GM21717 (cell line): ENCODE measurements around the gene DOCK3.

Experiments used
- ATAC-seq: cut with Tn5 transposase; IDR thresholded peaks from one replicate; pipeline ENCODE4 v1.9.1; 2021; ENCODE audit warnings: mild to moderate bottlenecking, moderate library complexity; ENCODE audit not compliant: unreplicated experiment

Gene DOCK3

GRCh38 chr3:51393134-51393495 lies 718.4 kb downstream of the DOCK3 start:
- no peak for ATAC-seq

GRCh38 chr3:51393564-51393963 lies 718.8 kb downstream of the DOCK3 start:
- ATAC-seq: no peak

GRCh38 chr3:51394541-51394940 lies 719.8 kb downstream of the DOCK3 start:
- no peak for ATAC-seq

GRCh38 chr3:51395493-51396213 lies 720.9 kb downstream of the DOCK3 start:
- no peak for ATAC-seq

- ATAC-seq: no peak
Measured at GRCh38 chr3:51396401-51396800, 721.7 kb downstream of the DOCK3 start.

GRCh38 chr3:51397392-51397791 lies 722.7 kb downstream of the DOCK3 start:
- no peak for ATAC-seq

- no peak for ATAC-seq
Measured at GRCh38 chr3:51398595-51399310, 724.0 kb downstream of the DOCK3 start.

- no peak for ATAC-seq
Measured at GRCh38 chr3:51400166-51400565, 725.4 kb downstream of the DOCK3 start.

GRCh38 chr3:51401735-51402134 lies 727.0 kb downstream of the DOCK3 start:
- no peak for ATAC-seq

GRCh38 chr3:51403675-51404074 lies 728.9 kb downstream of the DOCK3 start:
- no peak for ATAC-seq

- no peak for ATAC-seq
Measured at GRCh38 chr3:51408021-51408420, 733.3 kb downstream of the DOCK3 start.

- no peak for ATAC-seq
Measured at GRCh38 chr3:51408813-51409212, 734.1 kb downstream of the DOCK3 start.

GRCh38 chr3:51422211-51422610 lies 747.5 kb downstream of the DOCK3 start:
- ATAC-seq: no peak

- ATAC-seq: no peak
Measured at GRCh38 chr3:51426921-51427320, 752.2 kb downstream of the DOCK3 start.

GRCh38 chr3:51429138-51429537 lies 754.4 kb downstream of the DOCK3 start:
- no peak for ATAC-seq
